Activated CD4-positive, alpha-beta T cell treated with anti-CD3 and anti-CD28 coated beads for 36 hours (primary cell): Measurements from ENCODE around the gene C11orf16. TPM values are rescaled to one million over a fixed set of nuclear protein-coding genes. Genes with fewer than 3 reads are reported as not detected.
A peak's percentile ranks its signal among the peaks of the same experiment; 100 is the strongest.

Experiments
- ATAC-seq: fragments of 200-7000 bp; cut with Tn5 transposase; one replicate; pipeline ENCODE4 v1.10.0; 2021; ENCODE audit warnings: mild to moderate bottlenecking, moderate library complexity
- CTCF ChIA-PET: fragments of 350-600 bp; sonication (Branson Sonifier 250); formaldehyde crosslinking; loops from one replicate; lab custom pipeline; 2021; ENCODE audit warnings: antibody characterized with exemption; lab: Charles Lee
- POLR2A ChIA-PET: fragments of 350-600 bp; sonication (Branson Sonifier 250); formaldehyde crosslinking; loops from one replicate; lab custom pipeline; 2021; ENCODE audit warnings: antibody characterized with exemption, inconsistent platforms; lab: Charles Lee
- DNase-seq: peaks from one replicate; pipeline ENCODE4 v3.0.0-alpha.2; 2020
- H3K27ac Mint-ChIP-seq: one replicate; pipeline ENCODE4 v1.8.0; 2021; ENCODE audit warnings: mixed read lengths
- H3K27me3 Mint-ChIP-seq: one replicate; pipeline ENCODE4 v1.8.0; 2021; ENCODE audit warnings: mixed read lengths
- H3K36me3 Mint-ChIP-seq: one replicate; pipeline ENCODE4 v1.8.0; 2021; ENCODE audit warnings: low read depth, mixed read lengths
- H3K4me1 Mint-ChIP-seq: one replicate; pipeline ENCODE4 v1.8.0; 2021; ENCODE audit warnings: mixed read lengths
- H3K4me3 Mint-ChIP-seq: one replicate; pipeline ENCODE4 v1.8.0; 2021; ENCODE audit warnings: mild to moderate bottlenecking, moderate library complexity, mixed read lengths
- H3K9me3 Mint-ChIP-seq: one replicate; pipeline ENCODE4 v1.8.0; 2021; ENCODE audit warnings: low read depth, mixed read lengths
- intact Hi-C, 2 experiments: fragments of 100-400 bp; cut with DNase I in 1 of 2; cut with micrococcal nuclease in 1 of 2; formaldehyde crosslinking; loops; one replicate each; pipeline versions ENCODE4 v1.14.2 to v1.15.1; 2022 to 2024; cut with DNase I, micrococcal nuclease
- total RNA-seq, 2 experiments: library from RNA; stranded (reverse); gene quantifications; one replicate each; pipeline ENCODE4 v1.2.3, GENCODE V29; 2021

C11orf16 gene
- total RNA-seq, 2 experiments from 2014 or later: not detected

GRCh38 chr11:8917157-8917825, 15.5 kb downstream of the C11orf16 start:
- peaks cover 33% of the 10 kb centered on the region for H3K36me3 Mint-ChIP-seq

GRCh38 chr11:8914661-8915018, 18.1 kb downstream of the C11orf16 start:
- no peaks in the 10 kb centered on the region for H3K9me3 Mint-ChIP-seq
- peak overlapping the region; percentile 47 for H3K4me3 Mint-ChIP-seq
- peaks cover 2% of the 10 kb centered on the region for H3K27me3 Mint-ChIP-seq
- H3K27ac Mint-ChIP-seq: peak overlapping the region; percentile 45
- peaks cover 28% of the 10 kb centered on the region for H3K36me3 Mint-ChIP-seq
- intact Hi-C loops: loop anchor here (1.0 to 5.0 kb wide), 6 partner anchors 45 to 592 kb away; partner anchors contain the start of gene ZNF143 (in 1 of the 2)
- POLR2A ChIA-PET: no interaction called here
- DNase-seq: no peak
- CTCF ChIA-PET: interaction anchor here (0.9 to 3.1 kb wide), 15 partner anchors 12 to 589 kb away, joined by 3 to 31 read pairs (median 4); partner anchors contain the start of genes ASCL3, C11orf16 and TMEM9B
- peaks cover 29% of the 10 kb centered on the region for H3K4me1 Mint-ChIP-seq
- ATAC-seq: no peak

More at GRCh38 chr11:8917157-8917825, 15.5 kb downstream of the C11orf16 start:
- ATAC-seq: no peak
- no peaks in the 10 kb centered on the region for H3K27me3 Mint-ChIP-seq
- no peak overlapping the region for H3K27ac Mint-ChIP-seq
- DNase-seq: no peak
- H3K9me3 Mint-ChIP-seq: no peaks in the 10 kb centered on the region
- intact Hi-C loops: no loop called here
- ChIA-PET POLR2A (no interaction called here), CTCF (interaction anchor here (1.3 kb wide), 1 partner anchor 42 kb away, joined by 3 read pairs; no protein-coding TSS in a partner anchor)
- H3K4me3 Mint-ChIP-seq: no peak overlapping the region
- peaks cover 20% of the 10 kb centered on the region for H3K4me1 Mint-ChIP-seq

DNA sequence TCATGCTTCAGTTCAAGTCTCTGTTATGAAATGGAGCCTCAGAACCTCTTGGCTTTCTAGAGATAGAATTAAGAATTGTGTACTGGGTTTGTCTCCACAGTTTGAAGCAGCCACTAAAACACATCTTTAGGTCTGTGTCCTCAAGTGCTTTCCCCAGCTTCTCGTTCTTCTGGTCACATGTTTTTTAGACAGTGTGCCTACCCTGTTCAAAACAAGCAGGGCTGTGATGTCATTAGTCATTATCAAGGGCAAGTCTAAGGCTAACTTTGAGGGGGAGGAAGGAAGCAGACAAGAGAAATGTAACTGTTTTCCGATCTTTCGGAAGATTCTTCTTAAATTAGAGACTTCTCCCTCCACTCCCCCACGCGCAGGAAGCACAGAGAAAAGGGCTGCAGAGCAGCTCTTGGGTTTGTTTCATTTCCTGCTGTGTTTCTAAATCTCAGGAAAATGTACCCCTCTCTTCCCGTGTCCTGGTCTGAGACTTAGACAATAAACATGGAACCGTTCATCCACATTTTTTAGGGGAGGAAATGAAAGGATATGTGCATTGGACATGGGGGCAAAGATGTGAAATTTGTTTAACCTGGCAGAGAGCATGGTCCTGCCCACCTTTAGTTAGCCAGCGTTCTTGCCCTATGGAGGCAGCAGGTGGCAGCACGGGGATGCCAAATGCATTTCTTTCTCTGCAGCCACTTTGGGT, 18.6 kb downstream of the C11orf16 start:
- peak overlapping the region; percentile 45 for H3K27ac Mint-ChIP-seq
- H3K4me1 Mint-ChIP-seq: peaks cover 34% of the 10 kb centered on the region
- no peaks in the 10 kb centered on the region for H3K9me3 Mint-ChIP-seq
- peak; percentile 65 for DNase-seq
- peak overlapping the region; percentile 47 for H3K4me3 Mint-ChIP-seq
- ATAC-seq: peak; percentile 45
- ChIA-PET CTCF (interaction anchor here (0.6 to 3.1 kb wide), 14 partner anchors 12 to 590 kb away, joined by 3 to 31 read pairs (median 4); partner anchors contain the start of genes ASCL3 and TMEM9B), POLR2A (no interaction called here)
- intact Hi-C loops: loop anchor here (1.0 to 5.0 kb wide), 6 partner anchors 45 to 593 kb away; partner anchors contain the start of gene ZNF143 (in 1 of the 2)
- H3K36me3 Mint-ChIP-seq: peaks cover 28% of the 10 kb centered on the region
- H3K27me3 Mint-ChIP-seq: peaks cover 3% of the 10 kb centered on the region

DNA sequence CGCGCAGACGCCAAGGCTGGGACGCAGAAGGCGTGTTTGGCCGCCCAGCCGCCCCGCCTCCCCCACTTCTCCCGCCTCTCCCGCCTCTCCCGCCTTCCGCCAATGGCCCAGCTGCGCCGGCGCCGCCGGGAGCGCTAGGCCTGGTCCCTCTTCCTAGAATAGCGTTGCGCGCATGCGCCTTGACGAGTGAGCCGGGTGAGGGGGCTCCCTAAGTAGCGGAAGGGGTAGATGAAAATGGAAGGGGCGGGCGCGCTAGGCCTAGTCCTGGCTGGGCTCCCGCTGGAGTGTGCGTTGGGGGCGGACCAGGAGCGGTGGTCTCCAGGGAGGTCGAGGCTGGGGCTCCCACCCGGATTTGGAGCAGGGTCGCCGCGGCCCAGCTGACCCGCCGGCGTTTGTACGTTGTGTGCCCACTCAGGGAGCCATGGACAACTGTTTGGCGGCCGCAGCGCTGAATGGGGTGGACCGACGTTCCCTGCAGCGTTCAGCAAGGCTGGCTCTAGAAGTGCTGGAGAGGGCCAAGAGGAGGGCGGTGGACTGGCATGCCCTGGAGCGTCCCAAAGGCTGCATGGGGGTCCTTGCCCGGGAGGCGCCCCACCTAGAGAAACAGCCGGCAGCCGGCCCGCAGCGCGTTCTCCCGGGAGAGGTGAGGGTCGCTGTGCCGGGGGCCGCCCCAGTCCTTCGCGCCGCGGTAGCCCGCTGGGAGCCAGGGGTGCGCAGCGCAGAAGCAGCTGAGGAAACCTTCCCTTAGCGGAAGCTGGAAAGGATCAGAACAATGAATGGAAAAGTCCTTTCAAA, 21.5 kb downstream of the C11orf16 start, which contains the start of gene AKIP1:
Gene AKIP1, plus strand, starts transcription at position 161 of the 795 bp plus-strand sequence. Its CDS starts 261 bp downstream, at position 422.
- peak; percentile 76 for ATAC-seq
- Mint-ChIP-seq H3K27me3 (peaks cover 6% of the 10 kb centered on the region), H3K4me3 (peak within 1 kb of the TSS; percentile 86), H3K27ac (peak within 1 kb of the TSS; percentile 89), H3K9me3 (no peaks in the 10 kb centered on the region), H3K4me1 (peaks cover 45% of the 10 kb centered on the region), H3K36me3 (peaks cover 13% of the 10 kb centered on the region)
- ChIA-PET CTCF (interaction anchor here (0.6 to 3.0 kb wide), 9 partner anchors 13 to 229 kb away, joined by 3 to 17 read pairs (median 3); no protein-coding TSS in a partner anchor), POLR2A (interaction anchor here (0.6 to 2.0 kb wide), 3 partner anchors 48 to 223 kb away, joined by 3 to 4 read pairs (median 3); partner anchors contain the start of gene TMEM9B)
- DNase-seq: peak; percentile 94
- intact Hi-C loops: loop anchor here (1.0 to 5.0 kb wide), 8 partner anchors 53 to 662 kb away; partner anchors contain the start of genes RPL27A (in 1 of the 2), TMEM41B (in 1 of the 2), TMEM9B (in 1 of the 2) and TRIM66 (in 1 of the 2)

GRCh38 chr11:8910649-8911026, 22.1 kb downstream of the C11orf16 start:
- DNase-seq: no peak
- H3K4me3 Mint-ChIP-seq: peak overlapping the region; percentile 86
- peaks cover 10% of the 10 kb centered on the region for H3K36me3 Mint-ChIP-seq
- ATAC-seq: peak; percentile 10
- H3K4me1 Mint-ChIP-seq: peaks cover 46% of the 10 kb centered on the region
- H3K27me3 Mint-ChIP-seq: peaks cover 6% of the 10 kb centered on the region
- ChIA-PET CTCF (interaction anchor here (0.7 to 3.0 kb wide), 6 partner anchors 49 to 596 kb away, joined by 3 to 17 read pairs (median 4); no protein-coding TSS in a partner anchor), POLR2A (interaction anchor here (0.6 kb wide), 1 partner anchor 222 kb away, joined by 3 read pairs; no protein-coding TSS in a partner anchor)
- no peaks in the 10 kb centered on the region for H3K9me3 Mint-ChIP-seq
- peak overlapping the region; percentile 51 for H3K27ac Mint-ChIP-seq
- intact Hi-C loops: loop anchor here (1.0 to 5.0 kb wide), 8 partner anchors 54 to 662 kb away; partner anchors contain the start of genes RPL27A (in 1 of the 2), TMEM41B (in 1 of the 2), TMEM9B (in 1 of the 2) and TRIM66 (in 1 of the 2)

DNA sequence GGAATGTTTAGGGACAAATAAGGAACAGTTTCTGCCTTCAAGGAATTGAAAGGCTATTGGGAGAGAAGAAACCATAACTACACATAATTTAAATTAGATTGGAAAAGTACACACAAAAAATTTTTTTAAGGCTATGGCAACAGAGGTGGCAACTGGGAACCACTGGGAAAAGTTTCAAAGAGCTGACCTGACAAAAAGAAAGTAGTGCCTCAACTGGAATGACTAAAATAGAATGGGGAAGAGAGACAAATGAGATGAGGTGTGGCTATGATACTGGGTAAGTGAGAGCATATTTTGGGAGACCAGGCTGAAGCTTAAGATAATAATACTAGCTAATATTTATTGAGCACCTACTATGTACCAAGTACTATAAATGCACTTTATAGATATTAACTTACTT, 24.6 kb downstream of the C11orf16 start:
- intact Hi-C loops: loop anchor here in 1 of 2 experiments (5.0 kb wide), 1 partner anchor 154 kb away; no protein-coding TSS in a partner anchor
- Mint-ChIP-seq H3K27ac (no peak overlapping the region), H3K4me1 (peaks cover 34% of the 10 kb centered on the region), H3K4me3 (no peak overlapping the region), H3K9me3 (no peaks in the 10 kb centered on the region), H3K36me3 (peaks cover 4% of the 10 kb centered on the region), H3K27me3 (peaks cover 6% of the 10 kb centered on the region)
- CTCF ChIA-PET: interaction anchor here (0.6 to 1.1 kb wide), 2 partner anchors 52 to 92 kb away, joined by 3 read pairs; no protein-coding TSS in a partner anchor
- POLR2A ChIA-PET: no interaction called here
- ATAC-seq: no peak
- DNase-seq: no peak

DNA sequence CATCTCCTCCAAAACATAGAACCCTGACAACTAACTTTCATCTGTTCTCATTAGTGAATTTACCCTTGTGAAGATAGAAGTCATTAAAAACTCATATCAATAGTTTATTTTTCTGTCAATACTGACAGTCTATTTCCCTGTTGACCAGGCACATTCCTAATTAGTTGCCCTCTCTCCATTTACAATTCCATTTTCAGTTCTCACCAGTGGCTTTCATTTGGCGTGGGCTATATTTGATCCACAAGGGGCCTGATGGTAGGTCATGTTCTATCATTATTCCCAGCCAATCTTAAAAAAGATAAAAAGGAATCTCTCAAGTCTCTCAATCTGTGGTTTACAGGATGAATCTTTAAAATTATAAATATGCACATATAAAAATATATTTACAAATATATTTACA, 25.6 kb downstream of the C11orf16 start:
- ChIA-PET CTCF (no interaction called here), POLR2A (no interaction called here)
- intact Hi-C loops: loop anchor here in 1 of 2 experiments (2.0 to 5.0 kb wide), 2 partner anchors 94 to 155 kb away; no protein-coding TSS in a partner anchor
- H3K36me3 Mint-ChIP-seq: peaks cover under 1% of the 10 kb centered on the region
- H3K27ac Mint-ChIP-seq: peak overlapping the region; percentile 3
- ATAC-seq: no peak
- peaks cover 2% of the 10 kb centered on the region for H3K9me3 Mint-ChIP-seq
- peaks cover 30% of the 10 kb centered on the region for H3K4me1 Mint-ChIP-seq
- DNase-seq: no peak
- H3K4me3 Mint-ChIP-seq: no peak overlapping the region
- H3K27me3 Mint-ChIP-seq: peaks cover 8% of the 10 kb centered on the region

DNA sequence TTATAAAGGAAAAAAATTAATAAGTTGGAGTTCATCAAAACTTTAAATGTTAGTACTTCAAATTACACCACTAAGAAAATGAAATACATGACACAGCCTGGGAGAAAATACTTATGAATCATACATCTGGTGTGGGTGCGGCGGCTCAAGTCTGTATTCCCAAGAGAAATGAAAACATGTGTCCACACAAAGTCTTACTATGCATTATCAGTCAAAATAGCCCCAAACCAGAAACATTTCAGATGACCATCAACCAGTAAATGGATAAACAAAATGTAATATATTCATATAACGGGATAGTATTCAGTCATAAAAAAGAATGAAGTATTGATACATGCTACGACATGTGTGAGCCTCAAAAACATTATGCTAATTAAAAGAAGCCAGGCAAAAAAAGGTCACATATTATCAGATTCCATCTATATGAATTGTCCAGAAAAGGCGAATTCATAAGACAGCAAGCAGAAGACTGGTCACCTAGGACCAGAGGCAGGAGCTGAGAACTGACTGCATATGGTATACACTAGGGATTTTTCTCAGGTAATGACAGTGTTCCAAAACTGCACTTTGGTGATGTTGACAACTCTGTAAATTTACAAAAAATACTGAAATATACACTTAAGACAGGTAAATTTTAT, 27.1 kb downstream of the C11orf16 start:
- intact Hi-C loops: loop anchor here in 1 of 2 experiments (2.0 to 5.0 kb wide), 2 partner anchors 95 to 157 kb away; no protein-coding TSS in a partner anchor

DNA sequence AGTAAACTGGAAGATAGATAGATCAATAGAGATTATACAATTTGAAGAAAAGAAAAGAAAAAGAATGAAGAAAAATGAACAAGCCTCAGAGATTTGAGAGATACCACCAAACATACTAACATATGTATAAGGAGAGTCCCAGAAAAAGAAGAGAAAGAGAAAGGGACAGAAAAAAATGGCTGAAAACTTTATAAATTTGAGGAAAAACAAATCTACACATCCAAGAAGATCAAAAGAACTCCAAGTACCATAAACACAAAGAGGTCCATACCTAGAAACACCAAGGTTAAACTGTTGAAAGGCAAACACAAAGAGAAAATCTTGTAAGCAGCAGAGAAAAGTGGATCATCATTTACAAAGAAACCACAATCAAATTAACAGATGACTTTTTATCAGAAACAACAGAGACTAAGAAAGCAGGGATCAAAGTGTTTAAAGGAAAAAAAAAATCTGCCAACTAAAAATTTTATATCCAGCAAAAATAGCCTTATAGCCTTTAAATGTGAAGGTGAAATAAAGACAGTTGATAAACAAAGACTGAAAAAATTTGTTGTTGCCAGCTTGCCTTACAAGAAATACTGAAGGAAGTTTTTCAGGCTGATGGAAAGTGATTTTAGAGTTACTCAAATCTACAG, 33.5 kb downstream of the C11orf16 start:
- ChIA-PET POLR2A (no interaction called here), CTCF (no interaction called here)
- Mint-ChIP-seq H3K36me3 (peaks cover 5% of the 10 kb centered on the region), H3K27ac (no peak overlapping the region), H3K27me3 (peaks cover 2% of the 10 kb centered on the region), H3K4me3 (no peak overlapping the region), H3K9me3 (peaks cover 14% of the 10 kb centered on the region), H3K4me1 (no peaks in the 10 kb centered on the region)
- ATAC-seq (no peak), DNase-seq (no peak)
- intact Hi-C loops: no loop called here

More for the DNA sequence above, 27.1 kb downstream of the C11orf16 start:
- H3K4me1 Mint-ChIP-seq: peaks cover 30% of the 10 kb centered on the region
- no peak for ATAC-seq
- H3K27ac Mint-ChIP-seq: no peak overlapping the region
- DNase-seq: no peak
- peaks cover 8% of the 10 kb centered on the region for H3K27me3 Mint-ChIP-seq
- ChIA-PET CTCF (interaction anchor here (0.6 kb wide), 1 partner anchor 110 kb away, joined by 3 read pairs; no protein-coding TSS in a partner anchor), POLR2A (no interaction called here)
- no peaks in the 10 kb centered on the region for H3K36me3 Mint-ChIP-seq
- no peak overlapping the region for H3K4me3 Mint-ChIP-seq
- H3K9me3 Mint-ChIP-seq: peaks cover 2% of the 10 kb centered on the region
